ENCODE results near the gene SCG3. TPM values are rescaled to one million over a fixed set of nuclear protein-coding genes. Genes with fewer than 3 reads are reported as not detected.

Gene SCG3
- total RNA-seq, 1 donor from 2014 or later, result not detected

DNA sequence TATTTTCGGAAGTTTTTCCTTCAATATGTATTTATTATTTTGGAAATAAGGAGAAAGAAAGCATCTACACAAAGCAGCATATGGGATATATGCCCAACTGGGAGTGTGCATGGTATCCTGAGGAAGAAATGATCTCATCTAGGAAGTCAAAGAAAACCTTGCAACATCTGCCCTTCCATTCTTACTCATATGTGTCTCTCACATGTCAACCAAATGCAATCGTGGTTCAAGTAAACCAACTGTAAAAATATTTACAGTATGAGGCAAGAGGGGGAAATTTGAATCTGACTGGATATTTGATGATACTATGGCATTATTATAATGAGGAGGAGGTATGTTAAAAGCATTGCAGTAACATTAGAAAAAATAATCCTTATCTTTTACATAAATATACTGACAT, 3.2 kb upstream of the SCG3 start:
- TF ChIP-seq, protein P1, sequence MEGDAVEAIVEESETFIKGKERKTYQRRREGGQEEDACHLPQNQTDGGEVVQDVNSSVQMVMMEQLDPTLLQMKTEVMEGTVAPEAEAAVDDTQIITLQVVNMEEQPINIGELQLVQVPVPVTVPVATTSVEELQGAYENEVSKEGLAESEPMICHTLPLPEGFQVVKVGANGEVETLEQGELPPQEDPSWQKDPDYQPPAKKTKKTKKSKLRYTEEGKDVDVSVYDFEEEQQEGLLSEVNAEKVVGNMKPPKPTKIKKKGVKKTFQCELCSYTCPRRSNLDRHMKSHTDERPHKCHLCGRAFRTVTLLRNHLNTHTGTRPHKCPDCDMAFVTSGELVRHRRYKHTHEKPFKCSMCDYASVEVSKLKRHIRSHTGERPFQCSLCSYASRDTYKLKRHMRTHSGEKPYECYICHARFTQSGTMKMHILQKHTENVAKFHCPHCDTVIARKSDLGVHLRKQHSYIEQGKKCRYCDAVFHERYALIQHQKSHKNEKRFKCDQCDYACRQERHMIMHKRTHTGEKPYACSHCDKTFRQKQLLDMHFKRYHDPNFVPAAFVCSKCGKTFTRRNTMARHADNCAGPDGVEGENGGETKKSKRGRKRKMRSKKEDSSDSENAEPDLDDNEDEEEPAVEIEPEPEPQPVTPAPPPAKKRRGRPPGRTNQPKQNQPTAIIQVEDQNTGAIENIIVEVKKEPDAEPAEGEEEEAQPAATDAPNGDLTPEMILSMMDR (conservative IDR thresholded peaks at IDR 0.05; ENCODE audit: low read depth, low read length), result no peak
- H3K4me3 ChIP-seq (ENCODE audit: low read depth, low read length), result no peak overlapping the region
- DNase-seq (ENCODE audit: low read depth), result no peak

DNA sequence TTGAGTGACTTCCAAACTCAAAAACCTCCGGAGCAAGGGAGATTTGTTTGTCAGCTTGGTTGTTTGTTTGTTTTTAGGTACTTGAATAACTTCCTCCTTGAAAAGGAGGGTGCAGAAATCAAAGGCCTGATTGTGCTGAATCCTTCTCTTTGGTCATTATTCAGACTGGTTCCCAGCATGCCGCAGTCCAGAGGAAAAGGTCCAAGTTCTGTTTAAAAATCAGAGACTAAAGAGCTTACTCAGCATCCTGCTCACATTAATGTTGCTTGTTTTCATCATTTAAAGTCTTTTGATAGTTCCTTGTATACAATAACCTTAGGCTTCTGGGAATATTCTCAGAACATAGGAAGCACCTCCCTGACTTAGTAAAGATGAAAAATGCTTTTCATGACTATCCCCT, 982 bp upstream of the SCG3 start:
- H3K4me3 ChIP-seq (ENCODE audit: low read depth, low read length), result no peak overlapping the region
- TF ChIP-seq, protein P1 (conservative IDR thresholded peaks at IDR 0.05; ENCODE audit: low read depth, low read length), result no peak
- DNase-seq (ENCODE audit: low read depth), result no peak

GRCh38 chr15:51687565-51687964, 6.3 kb downstream of the SCG3 start:
- no peak for DNase-seq (ENCODE audit: low read depth)
- TF ChIP-seq, protein P1 (conservative IDR thresholded peaks at IDR 0.05; ENCODE audit: low read depth, low read length), result no peak
- H3K4me3 ChIP-seq (ENCODE audit: low read depth, low read length), result no peak overlapping the region

GRCh38 chr15:51688863-51689262, 7.6 kb downstream of the SCG3 start:
- DNase-seq (ENCODE audit: low read depth), result no peak
- no peak overlapping the region for H3K4me3 ChIP-seq (ENCODE audit: low read depth, low read length)
- TF ChIP-seq, protein P1 (conservative IDR thresholded peaks at IDR 0.05; ENCODE audit: low read depth, low read length), result peak; percentile 21

GRCh38 chr15:51692154-51692553, 10.9 kb downstream of the SCG3 start:
- no peak for DNase-seq (ENCODE audit: low read depth)
- no peak overlapping the region for H3K4me3 ChIP-seq (ENCODE audit: low read depth, low read length)
- TF ChIP-seq, protein P1 (conservative IDR thresholded peaks at IDR 0.05; ENCODE audit: low read depth, low read length), result no peak

DNA sequence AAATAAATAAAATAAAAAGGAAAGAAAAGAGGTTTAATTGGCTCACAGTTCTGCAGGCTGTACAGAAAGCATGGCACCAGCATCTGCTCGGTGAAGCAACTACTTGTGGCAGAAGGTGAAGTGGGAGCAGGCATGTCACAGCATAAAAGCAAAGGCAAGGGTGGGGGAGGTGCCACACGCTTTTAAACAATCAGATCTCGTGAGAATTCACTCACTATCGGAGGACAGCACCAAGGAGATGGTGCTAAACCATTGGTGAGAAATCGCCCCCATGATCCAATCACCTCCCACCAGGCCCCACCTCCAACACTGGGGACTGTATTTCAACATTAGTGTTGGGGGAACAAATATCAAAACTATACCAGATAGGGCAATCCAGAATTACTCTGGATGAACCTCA, 15.3 kb downstream of the SCG3 start:
- TF ChIP-seq, protein P1 (conservative IDR thresholded peaks at IDR 0.05; ENCODE audit: low read depth, low read length), result no peak
- no peak for DNase-seq (ENCODE audit: low read depth)
- no peak overlapping the region for H3K4me3 ChIP-seq (ENCODE audit: low read depth, low read length)

GRCh38 chr15:51697163-51697562, 15.9 kb downstream of the SCG3 start:
- H3K4me3 ChIP-seq (ENCODE audit: low read depth, low read length), result no peak overlapping the region
- TF ChIP-seq, protein P1 (conservative IDR thresholded peaks at IDR 0.05; ENCODE audit: low read depth, low read length), result no peak
- DNase-seq (ENCODE audit: low read depth), result no peak

Data from epithelial cell of proximal tubule (primary cell).